ENCODE results near the gene EFNA4. TPM values are rescaled to one million over a fixed set of nuclear protein-coding genes. Genes with fewer than 3 reads are reported as not detected.

The EFNA4 gene
- total and polyA plus RNA-seq, 2 donors (not counting 1 experiment from before 2014, with no cell fraction given) = 8.4 to 10.6 TPM

GRCh38 chr1:155071701-155072100 lies 8.2 kb downstream of the EFNA4 start:
- Histone ChIP-seq H3K36me3 (replicated peaks in 1 of 2; ENCODE audit: control extremely low read depth in 1 of 2, control insufficient read depth in 1 of 2, extremely low read depth in 1 of 2, insufficient read depth in 2 of 2, low read length in 1 of 2) (peaks cover 0 to 18% of the 10 kb centered on the region in 2 experiments), H3K4me3 (ENCODE audit: control extremely low read depth in 1 of 5, extremely low read depth in 1 of 5, insufficient read depth in 1 of 5, low read depth in 2 of 5, low read length in 4 of 5) (peak overlapping the region in 1 of 5 experiments; percentile 34), H3K9me3 (ENCODE audit: control extremely low read depth in 1 of 3, control insufficient read depth in 2 of 3, insufficient read depth in 1 of 3, low read length in 2 of 3) (no peaks in the 10 kb centered on the region), H3K4me2 (replicated peaks; ENCODE audit: low read depth, low read length, poor library complexity, severe bottlenecking) (peak overlapping the region; percentile 87), H3K9ac (ENCODE audit: low read length) (peak overlapping the region; percentile 65), H3K79me2 (ENCODE audit: control insufficient read depth, insufficient read depth, low read length) (no peaks in the 10 kb centered on the region), H4K20me1 (ENCODE audit: control insufficient read depth, insufficient read depth, low read length, poor library complexity, severe bottlenecking) (peaks cover 21% of the 10 kb centered on the region), H3K27ac (ENCODE audit: low read length in 2 of 2) (peak overlapping the region; percentile 32 to 38), H3K27me3 (replicated peaks in 1 of 4; ENCODE audit: control extremely low read depth in 1 of 4, control insufficient read depth in 3 of 4, insufficient read depth in 4 of 4, low read length in 3 of 4) (no peaks in the 10 kb centered on the region), H3K4me1 (ENCODE audit: control insufficient read depth in 2 of 2, insufficient read depth in 2 of 2, low read length in 2 of 2) (peaks cover 25 to 40% of the 10 kb centered on the region in 2 donors), H2AFZ (ENCODE audit: insufficient read depth, low read depth, low read length, poor library complexity, severe bottlenecking) (peak overlapping the region; percentile 37)
- POLR2A ChIA-PET = interaction anchor here (1.2 kb wide), 1 partner anchor 512 kb away, joined by 3 read pairs; no protein-coding TSS in a partner anchor
- TF ChIP-seq CTCF (IDR thresholded peaks at IDR 0.05) (no peak), EZH2 (IDR thresholded peaks at IDR 0.05; ENCODE audit: borderline replicate concordance, insufficient read depth, low read depth, low read length, poor library complexity, severe bottlenecking) (no peak)
- intact Hi-C loops (cut with micrococcal nuclease) = loop anchor here (1.0 kb wide), 2 partner anchors 8 kb away; partner anchors contain the start of gene EFNA4
- DNase-seq = no peak
- ATAC-seq (ENCODE audit: low read depth) = no peak
- Mint-ChIP-seq H3K27ac (peak overlapping the region; percentile 48), H3K4me3 (peak overlapping the region; percentile 51), H3K27me3 (no peaks in the 10 kb centered on the region), H3K4me1 (peaks cover 44% of the 10 kb centered on the region), H3K9me3 (ENCODE audit: insufficient read depth) (no peaks in the 10 kb centered on the region)
- CTCF ChIA-PET = interaction anchor here (0.9 to 20.2 kb wide), 9 partner anchors 9 to 96 kb away, joined by 3 to 370 read pairs (median 6); partner anchors contain the start of genes ADAM15 and EFNA4
- 76% methylated on average over 14 of the region's 14 CpGs for WGBS (ENCODE audit: insufficient coverage)

- H3K79me2 ChIP-seq (ENCODE audit: control insufficient read depth, insufficient read depth, low read length) = no peaks in the 10 kb centered on the region
- H3K9ac ChIP-seq (ENCODE audit: low read length) = no peak overlapping the region
- intact Hi-C loops (cut with micrococcal nuclease) = no loop called here
- H2AFZ ChIP-seq (ENCODE audit: insufficient read depth, low read depth, low read length, poor library complexity, severe bottlenecking) = no peak overlapping the region
- ChIA-PET CTCF (interaction anchor here (0.9 to 3.7 kb wide), 7 partner anchors 8 to 23 kb away, joined by 3 to 35 read pairs (median 6); partner anchors contain the start of gene EFNA4), POLR2A (interaction anchor here (1.2 kb wide), 1 partner anchor 513 kb away, joined by 3 read pairs; no protein-coding TSS in a partner anchor)
- no peak for DNase-seq
- 85% methylated on average over 4 of the region's 7 CpGs for WGBS (ENCODE audit: insufficient coverage)
- Mint-ChIP-seq H3K4me3 (peak overlapping the region; percentile 51), H3K4me1 (peaks cover 39% of the 10 kb centered on the region), H3K9me3 (ENCODE audit: insufficient read depth) (no peaks in the 10 kb centered on the region), H3K27ac (peak overlapping the region; percentile 47), H3K27me3 (no peaks in the 10 kb centered on the region)
- peaks cover 0 to 12% of the 10 kb centered on the region in 2 experiments for H3K36me3 ChIP-seq (replicated peaks in 1 of 2; ENCODE audit: control extremely low read depth in 1 of 2, control insufficient read depth in 1 of 2, extremely low read depth in 1 of 2, insufficient read depth in 2 of 2, low read length in 1 of 2)
- H3K4me2 ChIP-seq (replicated peaks; ENCODE audit: low read depth, low read length, poor library complexity, severe bottlenecking) = no peak overlapping the region
- H3K27me3 ChIP-seq (replicated peaks in 1 of 4; ENCODE audit: control extremely low read depth in 1 of 4, control insufficient read depth in 3 of 4, insufficient read depth in 4 of 4, low read length in 3 of 4) = no peaks in the 10 kb centered on the region
- H3K9me3 ChIP-seq (ENCODE audit: control extremely low read depth in 1 of 3, control insufficient read depth in 2 of 3, insufficient read depth in 1 of 3, low read length in 2 of 3) = no peaks in the 10 kb centered on the region
- ATAC-seq (ENCODE audit: low read depth) = no peak
- H3K27ac ChIP-seq (ENCODE audit: low read length in 2 of 2) = no peak overlapping the region
- H4K20me1 ChIP-seq (ENCODE audit: control insufficient read depth, insufficient read depth, low read length, poor library complexity, severe bottlenecking) = peaks cover 14% of the 10 kb centered on the region
- TF ChIP-seq EZH2 (IDR thresholded peaks at IDR 0.05; ENCODE audit: borderline replicate concordance, insufficient read depth, low read depth, low read length, poor library complexity, severe bottlenecking) (no peak), CTCF (IDR thresholded peaks at IDR 0.05) (no peak)
- H3K4me3 ChIP-seq (ENCODE audit: control extremely low read depth in 1 of 5, extremely low read depth in 1 of 5, insufficient read depth in 1 of 5, low read depth in 2 of 5, low read length in 4 of 5) = no peak overlapping the region
- H3K4me1 ChIP-seq (ENCODE audit: control insufficient read depth in 2 of 2, insufficient read depth in 2 of 2, low read length in 2 of 2) = peaks cover 25 to 33% of the 10 kb centered on the region in 2 donors
Measured at GRCh38 chr1:155072531-155073289, 9.2 kb downstream of the EFNA4 start.
